Glomerular visceral epithelial cell (primary cell): ENCODE measurements around the gene IL17RE.
"Not testable (repeated sequence)": the region's sequence is repeated elsewhere in the genome, so short reads cannot be mapped to it uniquely, and the experiment has no call there.

Experiments
- DNase-seq: peaks from one replicate; pipeline ENCODE4 v3.0.0-alpha.2; 2016; ENCODE audit errors: extremely low spot score

Gene IL17RE

GRCh38 chr3:9902372-9903237, at the start of gene IL17RE:
IL17RE (plus strand) TSS chr3:9902848; CDS start chr3:9902933, 85 bp downstream.
- no peak for DNase-seq

GRCh38 chr3:9854291-9854940, 48.2 kb upstream of the IL17RE start:
- not testable (repeated sequence) for DNase-seq

GRCh38 chr3:9855594-9855993, 47.1 kb upstream of the IL17RE start:
- DNase-seq: no peak

GRCh38 chr3:9859530-9860025, 43.1 kb upstream of the IL17RE start:
- DNase-seq: no peak

GRCh38 chr3:9861201-9861600, 41.4 kb upstream of the IL17RE start:
- no peak for DNase-seq

- no peak for DNase-seq
Measured at GRCh38 chr3:9861626-9862130, 41.0 kb upstream of the IL17RE start.

- no peak for DNase-seq
Measured at GRCh38 chr3:9862391-9863057, 40.1 kb upstream of the IL17RE start.

- no peak for DNase-seq
Measured at GRCh38 chr3:9863058-9863772, 39.4 kb upstream of the IL17RE start.

- DNase-seq: peak; percentile 67
Measured at GRCh38 chr3:9864200-9864927, 38.3 kb upstream of the IL17RE start.

- not testable (repeated sequence) for DNase-seq
Measured at GRCh38 chr3:9865125-9865637, 37.5 kb upstream of the IL17RE start.

GRCh38 chr3:9866639-9867038, 36.0 kb upstream of the IL17RE start:
- no peak for DNase-seq

- no peak for DNase-seq
Measured at GRCh38 chr3:9867106-9867505, 35.5 kb upstream of the IL17RE start.

GRCh38 chr3:9869955-9870354, 32.7 kb upstream of the IL17RE start:
- DNase-seq: no peak

- DNase-seq: no peak
Measured at GRCh38 chr3:9870978-9871377, 31.7 kb upstream of the IL17RE start.

GRCh38 chr3:9872067-9872466, 30.6 kb upstream of the IL17RE start:
- not testable (repeated sequence) for DNase-seq

- DNase-seq: no peak
Measured at GRCh38 chr3:9875448-9875847, 27.2 kb upstream of the IL17RE start.

GRCh38 chr3:9876255-9876654, 26.4 kb upstream of the IL17RE start:
- not testable (repeated sequence) for DNase-seq

- no peak for DNase-seq
Measured at GRCh38 chr3:9876991-9877390, 25.7 kb upstream of the IL17RE start.

- no peak for DNase-seq
Measured at GRCh38 chr3:9878700-9879099, 23.9 kb upstream of the IL17RE start.

- DNase-seq: no peak
Measured at GRCh38 chr3:9879830-9880549, 22.7 kb upstream of the IL17RE start, which contains the start of gene CIDEC. CIDEC (minus strand) TSS chr3:9880253; CDS start chr3:9878486, 1,767 bp downstream.
